SH-SY5Y (cell line): ENCODE measurements around the gene ATP10B.

Experiments
- GATA2 ChIP-seq: IDR thresholded peaks from 2 replicates; pipeline ENCODE4 v1.6.1; 2011; ENCODE audit warnings: mild to moderate bottlenecking, low read depth, low read length
- GATA3 ChIP-seq: IDR thresholded peaks from 2 replicates; pipeline ENCODE4 v1.6.1; 2011; ENCODE audit warnings: low read depth, mild to moderate bottlenecking, low read length, moderate library complexity

DNA sequence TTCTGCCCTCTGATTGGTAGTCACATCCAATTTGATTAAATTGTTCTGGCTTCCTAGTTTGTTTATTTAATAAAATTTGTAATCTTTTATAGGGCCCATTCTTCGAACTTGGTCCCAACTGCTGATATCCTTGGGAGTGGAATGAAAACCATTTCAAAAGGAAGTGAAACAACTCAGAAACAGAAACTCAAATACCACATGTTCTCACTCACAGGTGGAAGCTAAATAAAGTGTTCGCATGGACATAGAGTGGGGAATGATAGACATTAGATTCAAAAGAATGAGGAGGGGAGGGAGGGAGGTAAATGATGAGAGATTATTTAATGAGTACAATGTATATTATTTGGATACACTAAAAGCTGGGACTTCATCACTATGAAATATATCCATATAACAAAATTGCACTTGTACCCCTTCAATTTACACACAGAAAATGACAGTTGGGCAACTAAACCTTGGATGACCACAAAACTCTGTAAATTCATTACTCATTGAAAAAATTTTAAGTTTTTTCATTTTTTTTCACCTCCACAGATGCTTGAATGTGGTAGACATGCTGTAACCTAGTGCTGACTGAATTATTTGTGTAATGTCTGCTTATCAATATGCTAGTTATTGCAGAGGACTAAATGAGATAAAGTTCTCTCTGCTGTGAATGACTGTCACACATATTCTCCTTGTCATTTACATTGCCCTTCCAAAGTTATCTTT is 16.0 kb downstream of the ATP10B start:
- TF ChIP-seq GATA3: no peak
- TF ChIP-seq GATA2: no peak
